Activated naive CD4-positive, alpha-beta T cell treated with anti-CD3 and anti-CD28 coated beads, Interleukin-2, amount 10 ng/mL, durations not matched to agents 7 days and 5 days (primary cell): ENCODE results near the gene RTL1.

Experiments
- CTCF ChIA-PET: fragments of 350-600 bp; sonication (Branson Sonifier 250); formaldehyde crosslinking; loops from one replicate; lab custom pipeline; 2021; ENCODE audit warnings: antibody characterized with exemption; lab: Charles Lee
- DNase-seq: peaks from one replicate; pipeline ENCODE4 v3.0.0-alpha.2; 2020
- H3K27ac Mint-ChIP-seq: one replicate; pipeline ENCODE4 v1.8.0; 2021; ENCODE audit warnings: mild to moderate bottlenecking, moderate library complexity, mixed read lengths
- H3K27me3 Mint-ChIP-seq: one replicate; pipeline ENCODE4 v1.8.0; 2021; ENCODE audit warnings: mild to moderate bottlenecking, mixed read lengths
- H3K36me3 Mint-ChIP-seq: one replicate; pipeline ENCODE4 v1.8.0; 2021; ENCODE audit warnings: mixed read lengths
- H3K4me1 Mint-ChIP-seq: one replicate; pipeline ENCODE4 v1.8.0; 2021; ENCODE audit warnings: mixed read lengths
- H3K4me3 Mint-ChIP-seq: one replicate; pipeline ENCODE4 v1.8.0; 2021; ENCODE audit warnings: mild to moderate bottlenecking, moderate library complexity, mixed read lengths
- H3K9me3 Mint-ChIP-seq: one replicate; pipeline ENCODE4 v1.8.0; 2021; ENCODE audit warnings: mixed read lengths

The RTL1 gene

DNA sequence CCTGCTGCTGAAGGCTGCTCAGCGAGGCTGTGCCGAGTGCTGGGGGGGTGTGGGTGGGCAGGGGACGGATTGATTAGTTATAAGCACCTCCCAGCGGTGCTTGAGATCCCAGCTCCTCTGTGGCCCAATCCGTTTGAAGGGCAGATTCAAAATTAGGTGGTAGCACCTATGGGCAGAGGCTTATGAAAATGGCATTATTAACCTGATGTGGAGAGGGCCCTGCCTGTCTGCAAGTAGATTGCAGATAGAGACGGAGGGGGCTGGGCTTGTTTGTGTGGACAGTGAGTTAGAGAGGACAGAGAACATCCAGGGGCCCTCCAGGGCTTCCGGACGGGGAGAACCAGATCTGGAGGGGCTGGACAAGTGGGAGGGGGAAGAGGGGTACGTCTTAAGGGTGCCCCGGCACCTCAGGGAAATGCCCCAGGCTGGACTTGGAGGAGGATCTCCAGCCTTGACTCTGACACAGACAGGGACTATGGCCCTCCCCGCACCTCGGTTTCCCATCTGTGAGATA is at the start of gene RTL1:
Gene RTL1, minus strand, starts transcription at position 51 of the 514 bp plus-strand sequence. CDS start 18,934 bp downstream, outside the sequence.
- peaks cover 81% of the 10 kb centered on the region for H3K27me3 Mint-ChIP-seq
- no peak within 1 kb of the TSS for H3K27ac Mint-ChIP-seq
- H3K4me1 Mint-ChIP-seq: no peaks in the 10 kb centered on the region
- H3K4me3 Mint-ChIP-seq: no peak within 1 kb of the TSS
- H3K9me3 Mint-ChIP-seq: no peaks in the 10 kb centered on the region
- no peaks in the 10 kb centered on the region for H3K36me3 Mint-ChIP-seq
- CTCF ChIA-PET: no interaction called here
- DNase-seq: no peak

DNA sequence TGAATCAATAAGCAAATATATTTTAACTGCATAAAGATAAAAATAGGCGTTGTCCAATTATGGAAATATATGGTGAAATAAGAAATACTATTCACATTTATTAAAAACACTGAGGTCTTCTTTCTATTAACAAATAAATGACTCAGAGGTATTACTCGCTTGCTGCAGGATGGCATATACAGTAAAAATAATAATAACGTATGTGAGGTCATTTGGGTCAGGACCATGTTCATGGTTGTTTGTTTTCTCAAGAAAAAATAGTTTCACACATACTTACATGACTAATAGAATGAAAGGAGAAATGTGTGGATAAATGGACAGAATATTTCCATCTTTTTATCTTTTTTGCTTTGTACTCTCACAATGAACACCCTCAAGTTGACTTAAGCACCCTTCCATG is 46.5 kb upstream of the RTL1 start:
- DNase-seq: no peak
- no peak overlapping the region for H3K27ac Mint-ChIP-seq
- no peaks in the 10 kb centered on the region for H3K4me1 Mint-ChIP-seq
- H3K4me3 Mint-ChIP-seq: no peak overlapping the region
- H3K9me3 Mint-ChIP-seq: no peaks in the 10 kb centered on the region
- H3K36me3 Mint-ChIP-seq: no peaks in the 10 kb centered on the region
- H3K27me3 Mint-ChIP-seq: no peaks in the 10 kb centered on the region
- CTCF ChIA-PET: no interaction called here

DNA sequence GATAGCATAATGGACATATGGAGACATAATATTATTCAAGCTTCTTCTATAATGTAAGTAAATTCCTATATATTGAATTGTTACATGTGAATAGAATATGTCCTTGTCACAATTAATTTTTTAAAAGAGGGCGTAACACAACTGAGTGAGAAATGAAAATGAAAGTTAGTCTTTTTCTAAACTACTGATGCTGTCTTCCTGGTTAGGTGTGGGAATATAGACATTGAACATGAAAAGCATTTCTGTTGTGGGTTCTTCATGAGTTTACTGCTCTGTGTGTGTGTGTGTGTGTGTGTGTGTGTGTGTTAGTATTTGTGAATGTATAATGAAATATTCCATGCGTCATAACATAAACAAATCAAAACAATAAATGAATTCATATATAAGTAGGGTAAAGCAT is 40.5 kb upstream of the RTL1 start:
- no peak for DNase-seq
- H3K4me3 Mint-ChIP-seq: no peak overlapping the region
- H3K27me3 Mint-ChIP-seq: no peaks in the 10 kb centered on the region
- H3K36me3 Mint-ChIP-seq: no peaks in the 10 kb centered on the region
- peaks cover 5% of the 10 kb centered on the region for H3K4me1 Mint-ChIP-seq
- CTCF ChIA-PET: no interaction called here
- no peaks in the 10 kb centered on the region for H3K9me3 Mint-ChIP-seq
- no peak overlapping the region for H3K27ac Mint-ChIP-seq

DNA sequence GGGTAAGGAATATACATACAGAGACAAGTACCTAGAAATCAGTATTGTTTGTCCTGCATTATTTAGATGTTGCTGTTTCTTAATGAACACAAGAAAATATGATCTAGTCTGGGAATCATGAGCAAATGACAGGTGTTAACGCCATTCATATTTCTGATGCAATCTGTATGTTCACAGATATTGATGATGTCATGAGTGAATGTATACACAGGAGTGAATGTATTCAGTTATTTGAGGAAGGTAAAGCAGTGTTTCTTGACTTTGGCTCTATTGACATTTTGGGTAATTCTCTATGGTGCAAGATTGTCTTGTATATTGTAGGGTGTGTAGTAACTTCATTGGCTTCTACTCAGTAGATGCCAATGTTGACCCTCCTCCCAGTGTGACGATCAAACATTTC is 26.7 kb upstream of the RTL1 start:
- CTCF ChIA-PET: no interaction called here
- DNase-seq: no peak
- no peak overlapping the region for H3K4me3 Mint-ChIP-seq
- no peaks in the 10 kb centered on the region for H3K9me3 Mint-ChIP-seq
- H3K27ac Mint-ChIP-seq: no peak overlapping the region
- no peaks in the 10 kb centered on the region for H3K27me3 Mint-ChIP-seq
- H3K36me3 Mint-ChIP-seq: no peaks in the 10 kb centered on the region
- H3K4me1 Mint-ChIP-seq: no peaks in the 10 kb centered on the region

DNA sequence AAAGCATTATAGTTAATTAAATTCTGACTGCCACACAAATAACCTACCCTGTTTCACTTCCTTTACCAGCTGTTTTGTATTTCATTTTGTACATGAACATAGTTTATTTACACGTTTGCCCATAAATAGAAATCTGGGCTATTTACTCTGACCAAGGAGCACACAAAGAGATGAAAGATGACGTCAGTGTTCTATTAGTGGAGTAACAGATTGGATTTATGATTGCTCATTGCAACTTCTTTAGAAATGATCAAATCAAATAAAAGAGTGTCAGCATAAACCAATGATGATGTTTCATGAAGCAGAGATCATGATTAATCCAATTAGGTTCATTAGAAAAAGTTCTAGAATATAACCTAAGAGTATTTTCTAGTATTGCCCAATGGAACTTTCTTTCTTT is 12.0 kb upstream of the RTL1 start:
- no peaks in the 10 kb centered on the region for H3K4me1 Mint-ChIP-seq
- H3K36me3 Mint-ChIP-seq: no peaks in the 10 kb centered on the region
- CTCF ChIA-PET: no interaction called here
- H3K9me3 Mint-ChIP-seq: no peaks in the 10 kb centered on the region
- no peak overlapping the region for H3K27ac Mint-ChIP-seq
- DNase-seq: no peak
- no peaks in the 10 kb centered on the region for H3K27me3 Mint-ChIP-seq
- no peak overlapping the region for H3K4me3 Mint-ChIP-seq

DNA sequence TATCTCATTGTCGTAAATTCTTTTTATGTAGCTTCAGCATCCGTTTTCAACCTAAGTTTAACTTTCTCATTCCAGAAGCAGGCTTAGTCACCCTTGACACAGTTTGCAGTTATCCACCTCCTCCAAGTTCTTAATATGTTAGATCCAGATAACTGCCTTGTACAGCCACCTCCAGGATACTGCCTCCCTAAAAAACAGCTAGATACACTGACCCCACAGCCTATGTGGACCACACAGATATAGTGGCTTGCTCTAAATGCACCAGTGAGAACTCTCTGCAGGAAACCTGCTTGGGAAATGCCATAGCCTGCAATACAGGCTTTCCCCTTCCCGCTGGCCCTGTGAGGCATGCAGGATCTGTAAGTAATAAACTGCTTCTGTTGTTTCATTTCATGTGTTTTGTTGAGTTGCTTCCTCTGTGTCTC is 11.1 kb upstream of the RTL1 start:
- no peaks in the 10 kb centered on the region for H3K4me1 Mint-ChIP-seq
- H3K27me3 Mint-ChIP-seq: peaks cover 3% of the 10 kb centered on the region
- no peak overlapping the region for H3K27ac Mint-ChIP-seq
- H3K36me3 Mint-ChIP-seq: no peaks in the 10 kb centered on the region
- H3K4me3 Mint-ChIP-seq: no peak overlapping the region
- CTCF ChIA-PET: no interaction called here
- no peak for DNase-seq
- no peaks in the 10 kb centered on the region for H3K9me3 Mint-ChIP-seq

DNA sequence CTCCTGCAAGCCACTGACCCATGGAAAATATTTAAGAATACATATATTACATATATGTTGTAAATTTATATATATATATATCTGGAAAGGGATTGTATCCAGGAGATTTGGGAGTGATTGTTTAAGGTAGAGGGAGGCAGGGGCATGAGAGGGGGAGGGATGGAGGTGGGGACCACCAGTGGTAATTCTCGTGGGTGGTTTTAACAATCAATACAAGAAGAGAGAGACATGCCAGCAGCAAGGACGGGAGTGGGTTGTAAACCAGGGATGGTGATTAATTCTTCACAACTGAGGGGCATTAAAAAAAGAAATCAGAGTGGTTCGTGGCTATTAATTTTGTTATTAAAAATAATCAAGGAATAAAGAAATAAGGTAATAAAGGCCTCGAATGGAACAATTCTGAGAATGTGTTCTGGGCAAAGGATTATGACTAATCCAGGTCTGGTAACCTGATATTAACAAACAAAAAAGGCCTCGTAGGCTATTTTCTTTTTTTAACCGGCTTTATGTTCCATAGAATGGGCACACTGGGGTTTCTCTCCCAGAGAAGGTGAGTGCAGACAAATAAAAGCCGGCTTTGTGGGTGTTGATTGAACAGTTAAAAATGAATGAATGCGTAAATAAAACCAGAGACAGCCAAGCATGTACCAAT is 8.3 kb upstream of the RTL1 start:
- CTCF ChIA-PET: no interaction called here
- peaks cover 10% of the 10 kb centered on the region for H3K27me3 Mint-ChIP-seq
- no peak overlapping the region for H3K27ac Mint-ChIP-seq
- no peaks in the 10 kb centered on the region for H3K9me3 Mint-ChIP-seq
- no peak overlapping the region for H3K4me3 Mint-ChIP-seq
- H3K4me1 Mint-ChIP-seq: no peaks in the 10 kb centered on the region
- DNase-seq: no peak
- no peaks in the 10 kb centered on the region for H3K36me3 Mint-ChIP-seq

DNA sequence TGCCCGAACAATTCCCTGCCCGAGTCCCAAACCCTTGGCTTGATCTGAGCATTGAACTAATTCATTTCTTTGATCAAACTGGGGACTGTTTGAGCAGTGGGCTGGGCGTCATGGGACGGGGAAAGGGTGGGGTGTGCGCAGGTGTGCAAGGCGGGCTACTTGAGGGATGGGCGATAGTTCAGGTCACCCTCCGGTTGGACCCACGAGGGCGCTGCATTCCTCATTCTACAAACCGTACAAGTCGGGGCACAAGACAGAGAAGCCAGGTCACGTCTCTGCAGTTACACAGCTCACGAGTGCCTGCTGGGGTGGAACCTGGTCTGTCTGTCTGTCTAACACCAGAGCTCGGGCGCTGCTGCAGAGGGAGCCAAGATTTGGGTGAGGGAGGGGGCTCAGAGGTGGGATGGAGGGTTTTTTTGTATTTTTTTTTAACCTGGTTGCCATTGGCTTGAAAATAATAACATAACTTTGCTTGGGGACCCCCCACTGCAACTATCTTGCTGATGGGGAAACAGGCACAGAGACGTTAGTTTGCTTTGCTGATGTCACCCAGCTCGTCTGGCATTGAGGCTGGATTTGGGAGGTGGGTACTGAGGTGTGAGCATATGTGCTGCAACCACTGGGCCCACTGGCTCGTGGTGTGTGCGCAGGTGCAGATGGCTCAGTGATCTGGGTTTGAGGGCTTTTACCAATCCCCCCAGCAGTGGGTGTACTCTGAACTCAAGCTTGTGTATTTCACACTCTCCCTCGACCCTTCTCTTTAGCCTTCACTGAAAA is 7.6 kb upstream of the RTL1 start:
- peaks cover 14% of the 10 kb centered on the region for H3K27me3 Mint-ChIP-seq
- CTCF ChIA-PET: no interaction called here
- no peaks in the 10 kb centered on the region for H3K9me3 Mint-ChIP-seq
- H3K4me3 Mint-ChIP-seq: no peak overlapping the region
- no peak for DNase-seq
- H3K36me3 Mint-ChIP-seq: no peaks in the 10 kb centered on the region
- H3K4me1 Mint-ChIP-seq: no peaks in the 10 kb centered on the region
- H3K27ac Mint-ChIP-seq: no peak overlapping the region

DNA sequence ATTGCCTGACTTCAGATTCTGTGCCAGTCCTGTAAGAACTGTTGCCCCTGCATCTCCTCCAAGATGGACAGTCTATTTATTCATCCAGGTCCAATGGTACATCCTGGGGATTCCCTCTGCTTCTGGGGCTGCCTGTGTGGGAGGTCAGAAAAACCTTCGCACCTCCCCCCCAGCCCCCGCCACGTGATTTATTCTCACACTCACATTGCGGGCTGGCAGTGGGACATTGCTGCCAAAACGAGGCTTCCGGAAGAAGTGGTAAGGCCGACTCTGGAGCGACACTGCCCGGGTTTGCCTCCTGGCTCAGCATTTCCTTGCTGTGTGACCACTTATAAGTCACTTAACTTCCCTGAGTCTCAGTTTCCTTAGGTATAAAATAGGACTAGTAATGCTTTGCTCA is 5.9 kb upstream of the RTL1 start:
- Mint-ChIP-seq H3K27me3 (peaks cover 30% of the 10 kb centered on the region), H3K4me1 (no peaks in the 10 kb centered on the region), H3K27ac (no peak overlapping the region), H3K36me3 (no peaks in the 10 kb centered on the region), H3K4me3 (no peak overlapping the region), H3K9me3 (no peaks in the 10 kb centered on the region)
- CTCF ChIA-PET: no interaction called here
- DNase-seq: no peak

DNA sequence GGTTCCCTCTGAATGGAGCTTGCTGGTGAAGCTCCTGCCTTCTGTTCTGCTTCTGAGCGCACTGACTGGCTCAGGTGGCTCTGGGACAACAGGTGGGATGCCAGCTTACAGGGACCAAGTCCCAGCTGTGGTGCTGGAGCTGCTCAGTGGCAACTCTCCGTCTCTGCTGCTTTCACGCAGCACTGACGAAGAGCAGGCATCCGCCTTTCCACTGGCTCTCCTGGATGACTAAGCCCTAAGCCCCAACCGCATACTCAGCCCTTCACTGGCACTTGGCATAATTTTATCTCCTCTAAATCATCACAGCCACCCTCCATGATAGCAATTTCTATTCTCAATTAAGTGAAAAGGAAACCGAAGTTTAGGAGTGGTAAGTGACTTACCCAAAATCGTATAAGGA is 3.7 kb upstream of the RTL1 start:
- Mint-ChIP-seq H3K27me3 (peaks cover 52% of the 10 kb centered on the region), H3K27ac (no peak overlapping the region), H3K36me3 (no peaks in the 10 kb centered on the region), H3K4me3 (no peak overlapping the region), H3K9me3 (no peaks in the 10 kb centered on the region), H3K4me1 (no peaks in the 10 kb centered on the region)
- DNase-seq: no peak
- CTCF ChIA-PET: no interaction called here

DNA sequence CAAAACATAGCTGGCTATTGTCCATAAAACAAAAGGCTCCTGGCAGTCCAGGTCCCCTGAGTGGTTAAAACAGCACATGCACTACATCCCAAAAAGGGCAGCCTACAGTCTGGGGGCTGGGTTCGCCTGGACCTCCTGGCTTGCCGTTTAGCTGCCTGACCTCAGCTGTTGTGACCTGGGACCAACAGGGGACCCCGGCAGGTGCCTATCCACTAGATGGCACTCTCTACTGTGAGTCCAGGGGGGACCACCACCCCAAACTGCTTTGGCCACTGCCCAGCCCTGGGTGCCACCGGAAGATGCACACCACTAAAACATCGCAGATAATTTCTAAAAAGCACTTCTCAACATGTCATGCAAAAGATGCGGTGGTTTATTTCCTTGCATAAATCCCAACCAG is 2.9 kb upstream of the RTL1 start:
- Mint-ChIP-seq H3K27me3 (peaks cover 60% of the 10 kb centered on the region), H3K27ac (no peak overlapping the region)
- CTCF ChIA-PET: interaction anchor here (0.6 kb wide), 1 partner anchor 290 kb away, joined by 3 read pairs; no protein-coding TSS in a partner anchor

DNA sequence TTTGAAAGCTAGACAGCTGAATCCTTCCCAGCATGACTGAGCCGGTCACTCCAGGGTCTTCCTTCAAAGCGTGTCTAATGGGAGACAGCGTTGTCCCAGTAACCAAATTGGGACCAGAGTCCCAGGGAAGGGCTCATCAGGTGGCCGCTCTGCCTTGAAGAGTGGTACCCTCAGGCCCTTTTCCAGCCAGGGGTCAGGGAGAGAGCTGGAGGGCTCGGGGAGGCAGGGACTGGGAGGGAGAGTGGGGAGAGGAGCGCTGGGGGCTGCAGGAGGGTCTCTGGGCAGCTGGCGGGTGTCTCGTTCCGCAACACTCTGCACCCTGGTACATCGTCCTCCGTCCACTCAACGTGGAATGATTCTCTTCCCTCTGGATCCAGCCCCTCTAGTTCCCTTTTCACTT is 1.6 kb upstream of the RTL1 start:
- H3K27me3 Mint-ChIP-seq: peaks cover 73% of the 10 kb centered on the region

More for the DNA sequence above, 2.9 kb upstream of the RTL1 start:
- Mint-ChIP-seq H3K4me3 (no peak overlapping the region), H3K9me3 (no peaks in the 10 kb centered on the region), H3K36me3 (no peaks in the 10 kb centered on the region), H3K4me1 (no peaks in the 10 kb centered on the region)
- no peak for DNase-seq

DNA sequence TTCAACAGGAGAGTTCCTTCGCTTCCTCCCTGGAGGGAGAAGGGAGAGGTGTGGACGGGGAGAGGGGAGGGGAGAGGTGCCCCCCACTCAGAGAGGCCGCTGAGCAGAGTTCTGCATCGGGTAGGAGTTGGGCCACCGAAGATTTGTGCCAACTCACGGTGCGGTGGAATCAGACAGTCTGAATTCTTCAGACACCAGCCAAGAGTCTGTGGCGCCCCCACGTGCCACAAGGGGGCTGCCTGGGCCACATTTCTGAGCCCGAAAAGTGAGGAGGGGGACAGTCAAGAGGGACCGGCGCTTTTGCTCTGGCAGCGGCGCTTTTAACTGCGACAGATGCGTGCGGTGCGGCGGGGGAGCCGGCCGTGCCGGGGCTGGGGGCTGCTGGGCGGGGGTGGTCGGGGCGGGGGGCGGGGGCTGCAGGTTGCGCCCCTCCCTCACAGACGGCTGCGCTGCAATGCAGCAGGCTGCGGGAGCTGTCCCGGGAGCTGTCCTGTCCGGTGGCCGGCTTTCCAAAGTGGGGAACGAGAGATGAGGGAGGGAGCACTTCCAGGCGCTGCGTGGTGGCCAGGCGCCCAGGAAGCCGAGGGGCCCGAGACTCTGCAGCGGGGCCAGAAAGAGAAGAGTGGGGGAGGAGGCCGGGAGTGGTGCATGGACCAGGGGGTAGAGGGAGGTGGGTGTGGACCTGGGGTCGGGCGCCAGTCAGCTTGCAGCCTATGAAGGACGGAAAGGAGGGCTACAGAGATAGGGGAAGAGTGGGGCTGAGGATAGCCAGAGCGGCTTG is 975 bp upstream of the RTL1 start:
- CTCF ChIA-PET: no interaction called here
- peaks cover 75% of the 10 kb centered on the region for H3K27me3 Mint-ChIP-seq

More for the DNA sequence above, 1.6 kb upstream of the RTL1 start:
- H3K27ac Mint-ChIP-seq: no peak overlapping the region
- no peak overlapping the region for H3K4me3 Mint-ChIP-seq
- no peak for DNase-seq
- no peaks in the 10 kb centered on the region for H3K4me1 Mint-ChIP-seq
- CTCF ChIA-PET: no interaction called here
- H3K36me3 Mint-ChIP-seq: no peaks in the 10 kb centered on the region
- no peaks in the 10 kb centered on the region for H3K9me3 Mint-ChIP-seq

DNA sequence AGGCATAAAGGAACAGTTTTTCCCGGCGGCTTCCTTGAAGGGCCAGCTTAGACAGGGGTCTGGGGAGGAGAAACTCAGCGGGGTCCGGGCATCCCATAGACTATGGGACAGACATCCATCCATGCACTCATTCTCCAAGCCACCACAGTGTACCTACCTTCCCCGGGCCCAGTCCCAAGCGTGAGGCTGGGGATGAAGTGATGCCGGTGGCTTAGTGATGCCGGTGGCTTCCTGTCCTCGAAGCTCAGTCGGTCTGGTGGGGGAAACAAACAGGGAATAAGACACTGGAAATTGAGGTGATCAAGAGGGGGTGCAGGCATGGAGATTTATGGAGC is 421 bp downstream of the RTL1 start:
- peaks cover 83% of the 10 kb centered on the region for H3K27me3 Mint-ChIP-seq

More for the DNA sequence above, 975 bp upstream of the RTL1 start:
- Mint-ChIP-seq H3K36me3 (no peaks in the 10 kb centered on the region), H3K9me3 (no peaks in the 10 kb centered on the region), H3K27ac (no peak overlapping the region), H3K4me1 (no peaks in the 10 kb centered on the region), H3K4me3 (no peak overlapping the region)
- no peak for DNase-seq

More for the DNA sequence above, 421 bp downstream of the RTL1 start:
- no peak overlapping the region for H3K4me3 Mint-ChIP-seq
- DNase-seq: no peak
- H3K36me3 Mint-ChIP-seq: no peaks in the 10 kb centered on the region
- CTCF ChIA-PET: no interaction called here
- H3K4me1 Mint-ChIP-seq: no peaks in the 10 kb centered on the region
- H3K9me3 Mint-ChIP-seq: no peaks in the 10 kb centered on the region
- no peak overlapping the region for H3K27ac Mint-ChIP-seq
